ENCODE measurements around the gene PPP6R1. TPM values are rescaled to one million over a fixed set of nuclear protein-coding genes. Genes with fewer than 3 reads are reported as not detected.

The PPP6R1 gene
- total RNA-seq, 2 donors from 2014 or later, result 74.8 to 79.9 TPM

- Histone ChIP-seq H3K27ac (ENCODE audit: low read depth, low read length) (peak overlapping the region; percentile 16), H3K4me1 (ENCODE audit: control insufficient read depth, insufficient read depth, low read length) (no peaks in the 10 kb centered on the region), H3K9me3 (ENCODE audit: control insufficient read depth, low read length) (no peaks in the 10 kb centered on the region), H3K36me3 (ENCODE audit: control insufficient read depth, insufficient read depth, low read length) (peaks cover 31% of the 10 kb centered on the region), H3K27me3 (ENCODE audit: control insufficient read depth, insufficient read depth, low read length, poor library complexity, severe bottlenecking) (no peaks in the 10 kb centered on the region), H3K4me3 (ENCODE audit: low read length) (peak overlapping the region; percentile 77), H3K9ac (ENCODE audit: extremely low read depth, low read length, poor library complexity, severe bottlenecking) (peak overlapping the region; percentile 45)
- no peak for DNase-seq
- peak overlapping the region; percentile 62 for H3K4me3 Mint-ChIP-seq
- no peaks in the 10 kb centered on the region for H3K27me3 Mint-ChIP-seq (ENCODE audit: insufficient read depth)
- no peaks in the 10 kb centered on the region for H3K9me3 Mint-ChIP-seq
- WGBS, 2 experiments (ENCODE audit: insufficient coverage in 1 of 2, insufficient read length in 1 of 2), result 75 to 79% methylated on average over 6 to 18 of the region's 18 CpGs
- peaks cover 26% of the 10 kb centered on the region for H3K36me3 Mint-ChIP-seq (ENCODE audit: low read depth)
- peaks cover 6% of the 10 kb centered on the region for H3K4me1 Mint-ChIP-seq
- TF ChIP-seq CTCF (conservative IDR thresholded peaks at IDR 0.05), result no peak
- H3K27ac Mint-ChIP-seq, result peak overlapping the region; percentile 87
These were observed 26.5 kb upstream of the PPP6R1 start for GRCh38 chr19:55285229-55285890.

GRCh38 chr19:55284405-55285058 is 25.7 kb upstream of the PPP6R1 start:
- H3K4me1 ChIP-seq (ENCODE audit: control insufficient read depth, insufficient read depth, low read length), result no peaks in the 10 kb centered on the region
- Mint-ChIP-seq H3K36me3 (ENCODE audit: low read depth) (peaks cover 19% of the 10 kb centered on the region), H3K9me3 (no peaks in the 10 kb centered on the region), H3K4me1 (peaks cover 6% of the 10 kb centered on the region), H3K4me3 (peak overlapping the region; percentile 62), H3K27me3 (ENCODE audit: insufficient read depth) (no peaks in the 10 kb centered on the region), H3K27ac (peak overlapping the region; percentile 87)
- peak overlapping the region; percentile 77 for H3K4me3 ChIP-seq (ENCODE audit: low read length)
- peak overlapping the region; percentile 60 for H3K9ac ChIP-seq (ENCODE audit: extremely low read depth, low read length, poor library complexity, severe bottlenecking)
- 0 to 16% methylated on average over 1 to 8 of the region's 16 CpGs for WGBS, 2 experiments (ENCODE audit: insufficient coverage in 1 of 2, insufficient read length in 1 of 2)
- no peak for TF ChIP-seq CTCF (conservative IDR thresholded peaks at IDR 0.05)
- H3K9me3 ChIP-seq (ENCODE audit: control insufficient read depth, low read length), result no peaks in the 10 kb centered on the region
- H3K27ac ChIP-seq (ENCODE audit: low read depth, low read length), result peak overlapping the region; percentile 76
- DNase-seq, result peak; percentile 82
- peaks cover 23% of the 10 kb centered on the region for H3K36me3 ChIP-seq (ENCODE audit: control insufficient read depth, insufficient read depth, low read length)
- H3K27me3 ChIP-seq (ENCODE audit: control insufficient read depth, insufficient read depth, low read length, poor library complexity, severe bottlenecking), result no peaks in the 10 kb centered on the region

GRCh38 chr19:55283548-55284377 is 24.9 kb upstream of the PPP6R1 start, which contains the start of gene BRSK1:
BRSK1 (plus strand) TSS chr19:55283997; CDS start chr19:55284443, 446 bp downstream.
- WGBS, 2 experiments (ENCODE audit: insufficient coverage in 1 of 2, insufficient read length in 1 of 2), result 19 to 55% methylated on average over 5 to 13 of the region's 44 CpGs
- no peaks in the 10 kb centered on the region for H3K27me3 ChIP-seq (ENCODE audit: control insufficient read depth, insufficient read depth, low read length, poor library complexity, severe bottlenecking)
- peaks cover 2% of the 10 kb centered on the region for H3K4me1 ChIP-seq (ENCODE audit: control insufficient read depth, insufficient read depth, low read length)
- peak within 1 kb of the TSS; percentile 62 for H3K4me3 Mint-ChIP-seq
- peaks cover 12% of the 10 kb centered on the region for H3K36me3 Mint-ChIP-seq (ENCODE audit: low read depth)
- peaks cover 15% of the 10 kb centered on the region for H3K36me3 ChIP-seq (ENCODE audit: control insufficient read depth, insufficient read depth, low read length)
- TF ChIP-seq CTCF (conservative IDR thresholded peaks at IDR 0.05), result no peak
- H3K27me3 Mint-ChIP-seq (ENCODE audit: insufficient read depth), result no peaks in the 10 kb centered on the region
- peaks cover 9% of the 10 kb centered on the region for H3K4me1 Mint-ChIP-seq
- H3K9ac ChIP-seq (ENCODE audit: extremely low read depth, low read length, poor library complexity, severe bottlenecking), result peak within 1 kb of the TSS; percentile 60
- H3K9me3 Mint-ChIP-seq, result no peaks in the 10 kb centered on the region
- peak within 1 kb of the TSS; percentile 76 for H3K27ac ChIP-seq (ENCODE audit: low read depth, low read length)
- H3K4me3 ChIP-seq (ENCODE audit: low read length), result peak within 1 kb of the TSS; percentile 77
- DNase-seq, result peak; percentile 95
- H3K27ac Mint-ChIP-seq, result peak within 1 kb of the TSS; percentile 87
- H3K9me3 ChIP-seq (ENCODE audit: control insufficient read depth, low read length), result no peaks in the 10 kb centered on the region
